ENCODE measurements around the gene ARHGAP24. TPM values are rescaled to one million over a fixed set of nuclear protein-coding genes. Genes with fewer than 3 reads are reported as not detected.

Gene ARHGAP24
- total and polyA plus RNA-seq, 2 of the 13 experiments (the other 11 are each of a cell fraction or from before 2014, with no cell fraction given): 0.07 to 0.55 TPM

DNA sequence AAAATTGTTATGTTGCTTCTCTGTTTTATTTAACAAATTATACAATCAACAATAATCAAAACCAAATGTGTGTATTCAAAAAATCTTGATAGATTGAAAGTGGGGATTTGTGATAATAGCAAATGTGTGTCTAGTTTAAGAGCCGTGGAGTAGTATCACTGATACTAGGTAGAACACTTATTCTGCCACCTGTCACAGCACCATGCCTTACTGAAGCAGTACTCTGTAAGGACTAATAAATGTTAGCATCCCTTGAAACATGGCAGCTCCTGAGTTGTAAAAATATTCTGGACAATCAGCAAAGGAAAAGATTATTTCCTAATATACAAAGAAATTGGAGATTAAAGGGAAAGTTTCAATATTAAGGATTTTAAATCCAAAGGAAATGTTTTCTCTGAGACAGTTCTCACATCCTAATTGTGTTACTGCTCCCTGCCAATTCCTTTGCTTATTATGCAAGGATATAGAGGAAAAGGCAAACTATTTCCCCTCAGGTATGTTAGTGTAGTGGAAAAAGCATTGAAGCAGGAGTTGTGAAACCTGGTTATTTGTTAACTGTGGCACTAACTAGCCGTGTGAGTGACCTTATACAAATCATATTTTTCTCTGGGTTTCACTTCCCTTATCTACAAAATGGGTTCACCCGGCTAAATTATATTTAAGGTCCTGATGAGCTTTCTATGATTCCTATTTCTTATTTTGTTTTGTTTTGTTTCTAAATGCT, 303.1 kb downstream of the ARHGAP24 start:
- H3K36me3 ChIP-seq (replicated peaks in 1 of 2; ENCODE audit: control insufficient read depth in 1 of 2, insufficient read depth in 2 of 2, low read length in 2 of 2): no peaks in the 10 kb centered on the region
- intact Hi-C loops (cut with micrococcal nuclease; ENCODE audit: unreplicated experiment) (no loop called here), in situ Hi-C loops (cut with HindIII; ENCODE audit: extremely low pct_ligation_motif_present, low pct_unique_long_range_greater_than_20kb) (no loop called here)
- ATAC-seq (no peak), DNase-seq (ENCODE audit: low spot score) (no peak), FAIRE-seq (no peak)
- H3K27ac ChIP-seq (ENCODE audit: extremely low read length, insufficient read depth, low read length): no peak overlapping the region
- CTCF ChIA-PET (ENCODE audit: low intra/inter-chr PET ratio, low total read pairs): no interaction called here
- no peak overlapping the region for H2AFZ ChIP-seq (ENCODE audit: low read length)
- no peaks in the 10 kb centered on the region for H3K79me2 ChIP-seq (ENCODE audit: insufficient read depth, low read length)
- H3K9ac ChIP-seq (ENCODE audit: insufficient read depth, low read depth, low read length): no peak overlapping the region
- H3K9me3 ChIP-seq (ENCODE audit: low read length): no peaks in the 10 kb centered on the region
- H4K20me1 ChIP-seq (ENCODE audit: insufficient read depth, low read length): no peaks in the 10 kb centered on the region
- H3K4me1 ChIP-seq (ENCODE audit: insufficient read depth, low read length): no peaks in the 10 kb centered on the region
- H3K4me2 ChIP-seq (ENCODE audit: low read depth, low read length): no peak overlapping the region
- 13% methylated on average over 3 of the region's 3 CpGs for WGBS (ENCODE audit: low lambda C conversion rate)
- H3K4me3 ChIP-seq (replicated peaks in 1 of 3; ENCODE audit: insufficient read depth in 1 of 3, low read depth in 2 of 3, low read length in 3 of 3): no peak overlapping the region
- no peaks in the 10 kb centered on the region for H3K27me3 ChIP-seq (ENCODE audit: control insufficient read depth in 1 of 2, insufficient read depth in 2 of 2, low read length in 2 of 2)
- POLR2A ChIA-PET: no interaction called here
- no TSS peak for BruUV-seq (replicated peaks)
- no peak for TF ChIP-seq FOXM1 (CRISPR knock-in tag; IDR thresholded peaks at IDR 0.05)
- TF ChIP-seq ATF7-NPFF (CRISPR knock-in tag; IDR thresholded peaks at IDR 0.05; ENCODE audit: low read depth): no peak
- TF ChIP-seq CEBPG (CRISPR knock-in tag; IDR thresholded peaks at IDR 0.05): no peak
- TF ChIP-seq, protein P1, sequence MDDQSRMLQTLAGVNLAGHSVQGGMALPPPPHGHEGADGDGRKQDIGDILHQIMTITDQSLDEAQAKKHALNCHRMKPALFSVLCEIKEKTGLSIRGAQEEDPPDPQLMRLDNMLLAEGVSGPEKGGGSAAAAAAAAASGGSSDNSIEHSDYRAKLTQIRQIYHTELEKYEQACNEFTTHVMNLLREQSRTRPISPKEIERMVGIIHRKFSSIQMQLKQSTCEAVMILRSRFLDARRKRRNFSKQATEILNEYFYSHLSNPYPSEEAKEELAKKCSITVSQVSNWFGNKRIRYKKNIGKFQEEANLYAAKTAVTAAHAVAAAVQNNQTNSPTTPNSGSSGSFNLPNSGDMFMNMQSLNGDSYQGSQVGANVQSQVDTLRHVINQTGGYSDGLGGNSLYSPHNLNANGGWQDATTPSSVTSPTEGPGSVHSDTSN (CRISPR knock-in tag; IDR thresholded peaks at IDR 0.05; ENCODE audit: borderline replicate concordance): no peak
- TF ChIP-seq, protein P2, sequence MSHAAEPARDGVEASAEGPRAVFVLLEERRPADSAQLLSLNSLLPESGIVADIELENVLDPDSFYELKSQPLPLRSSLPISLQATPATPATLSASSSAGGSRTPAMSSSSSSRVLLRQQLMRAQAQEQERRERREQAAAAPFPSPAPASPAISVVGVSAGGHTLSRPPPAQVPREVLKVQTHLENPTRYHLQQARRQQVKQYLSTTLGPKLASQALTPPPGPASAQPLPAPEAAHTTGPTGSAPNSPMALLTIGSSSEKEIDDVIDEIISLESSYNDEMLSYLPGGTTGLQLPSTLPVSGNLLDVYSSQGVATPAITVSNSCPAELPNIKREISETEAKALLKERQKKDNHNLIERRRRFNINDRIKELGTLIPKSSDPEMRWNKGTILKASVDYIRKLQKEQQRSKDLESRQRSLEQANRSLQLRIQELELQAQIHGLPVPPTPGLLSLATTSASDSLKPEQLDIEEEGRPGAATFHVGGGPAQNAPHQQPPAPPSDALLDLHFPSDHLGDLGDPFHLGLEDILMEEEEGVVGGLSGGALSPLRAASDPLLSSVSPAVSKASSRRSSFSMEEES (CRISPR knock-in tag; IDR thresholded peaks at IDR 0.05): no peak
- TF ChIP-seq GATAD2A (CRISPR knock-in tag; IDR thresholded peaks at IDR 0.05): no peak
- TF ChIP-seq ZNF24 (IDR thresholded peaks at IDR 0.05): no peak
- TF ChIP-seq GABPA (IDR thresholded peaks at IDR 0.05; ENCODE audit: low read depth, low read length): no peak
- no peak for TF ChIP-seq GABPA (CRISPR knock-in tag; IDR thresholded peaks at IDR 0.05; ENCODE audit: low read depth)
- TF ChIP-seq, protein P3, sequence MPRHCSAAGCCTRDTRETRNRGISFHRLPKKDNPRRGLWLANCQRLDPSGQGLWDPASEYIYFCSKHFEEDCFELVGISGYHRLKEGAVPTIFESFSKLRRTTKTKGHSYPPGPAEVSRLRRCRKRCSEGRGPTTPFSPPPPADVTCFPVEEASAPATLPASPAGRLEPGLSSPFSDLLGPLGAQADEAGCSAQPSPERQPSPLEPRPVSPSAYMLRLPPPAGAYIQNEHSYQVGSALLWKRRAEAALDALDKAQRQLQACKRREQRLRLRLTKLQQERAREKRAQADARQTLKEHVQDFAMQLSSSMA (CRISPR knock-in tag; IDR thresholded peaks at IDR 0.05): no peak
- no peak for TF ChIP-seq TARDBP (CRISPR knock-in tag; IDR thresholded peaks at IDR 0.05)
- TF ChIP-seq, protein P4, sequence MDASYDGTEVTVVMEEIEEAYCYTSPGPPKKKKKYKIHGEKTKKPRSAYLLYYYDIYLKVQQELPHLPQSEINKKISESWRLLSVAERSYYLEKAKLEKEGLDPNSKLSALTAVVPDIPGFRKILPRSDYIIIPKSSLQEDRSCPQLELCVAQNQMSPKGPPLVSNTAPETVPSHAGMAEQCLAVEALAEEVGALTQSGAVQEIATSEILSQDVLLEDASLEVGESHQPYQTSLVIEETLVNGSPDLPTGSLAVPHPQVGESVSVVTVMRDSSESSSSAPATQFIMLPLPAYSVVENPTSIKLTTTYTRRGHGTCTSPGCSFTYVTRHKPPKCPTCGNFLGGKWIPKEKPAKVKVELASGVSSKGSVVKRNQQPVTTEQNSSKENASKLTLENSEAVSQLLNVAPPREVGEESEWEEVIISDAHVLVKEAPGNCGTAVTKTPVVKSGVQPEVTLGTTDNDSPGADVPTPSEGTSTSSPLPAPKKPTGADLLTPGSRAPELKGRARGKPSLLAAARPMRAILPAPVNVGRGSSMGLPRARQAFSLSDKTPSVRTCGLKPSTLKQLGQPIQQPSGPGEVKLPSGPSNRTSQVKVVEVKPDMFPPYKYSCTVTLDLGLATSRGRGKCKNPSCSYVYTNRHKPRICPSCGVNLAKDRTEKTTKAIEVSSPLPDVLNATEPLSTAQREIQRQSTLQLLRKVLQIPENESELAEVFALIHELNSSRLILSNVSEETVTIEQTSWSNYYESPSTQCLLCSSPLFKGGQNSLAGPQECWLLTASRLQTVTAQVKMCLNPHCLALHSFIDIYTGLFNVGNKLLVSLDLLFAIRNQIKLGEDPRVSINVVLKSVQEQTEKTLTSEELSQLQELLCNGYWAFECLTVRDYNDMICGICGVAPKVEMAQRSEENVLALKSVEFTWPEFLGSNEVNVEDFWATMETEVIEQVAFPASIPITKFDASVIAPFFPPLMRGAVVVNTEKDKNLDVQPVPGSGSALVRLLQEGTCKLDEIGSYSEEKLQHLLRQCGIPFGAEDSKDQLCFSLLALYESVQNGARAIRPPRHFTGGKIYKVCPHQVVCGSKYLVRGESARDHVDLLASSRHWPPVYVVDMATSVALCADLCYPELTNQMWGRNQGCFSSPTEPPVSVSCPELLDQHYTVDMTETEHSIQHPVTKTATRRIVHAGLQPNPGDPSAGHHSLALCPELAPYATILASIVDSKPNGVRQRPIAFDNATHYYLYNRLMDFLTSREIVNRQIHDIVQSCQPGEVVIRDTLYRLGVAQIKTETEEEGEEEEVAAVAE (CRISPR knock-in tag; IDR thresholded peaks at IDR 0.05; ENCODE audit: borderline replicate concordance): no peak
- TF ChIP-seq TRIM24 (CRISPR knock-in tag; IDR thresholded peaks at IDR 0.05): no peak
- TF ChIP-seq NFKBIZ (CRISPR knock-in tag; IDR thresholded peaks at IDR 0.05): no peak
- no peak for TF ChIP-seq JUN (CRISPR knock-in tag; IDR thresholded peaks at IDR 0.05)
- TF ChIP-seq MXI1 (IDR thresholded peaks at IDR 0.05; ENCODE audit: borderline replicate concordance, low read depth, low read length): no peak
- TF ChIP-seq YEATS4 (CRISPR knock-in tag; IDR thresholded peaks at IDR 0.05; ENCODE audit: borderline replicate concordance): no peak
- TF ChIP-seq, protein P5, sequence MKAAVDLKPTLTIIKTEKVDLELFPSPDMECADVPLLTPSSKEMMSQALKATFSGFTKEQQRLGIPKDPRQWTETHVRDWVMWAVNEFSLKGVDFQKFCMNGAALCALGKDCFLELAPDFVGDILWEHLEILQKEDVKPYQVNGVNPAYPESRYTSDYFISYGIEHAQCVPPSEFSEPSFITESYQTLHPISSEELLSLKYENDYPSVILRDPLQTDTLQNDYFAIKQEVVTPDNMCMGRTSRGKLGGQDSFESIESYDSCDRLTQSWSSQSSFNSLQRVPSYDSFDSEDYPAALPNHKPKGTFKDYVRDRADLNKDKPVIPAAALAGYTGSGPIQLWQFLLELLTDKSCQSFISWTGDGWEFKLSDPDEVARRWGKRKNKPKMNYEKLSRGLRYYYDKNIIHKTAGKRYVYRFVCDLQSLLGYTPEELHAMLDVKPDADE (CRISPR knock-in tag; IDR thresholded peaks at IDR 0.05): no peak

All from HepG2 (cell line).